Muscle of leg (tissue), 16 donors: ENCODE results near the gene C4orf54. TPM values are rescaled to one million over a fixed set of nuclear protein-coding genes. Genes with fewer than 3 reads are reported as not detected.

Source experiments
- DNase-seq: peaks from one replicate; pipeline ENCODE4 v3.0.0; 2013
- H3K27ac ChIP-seq: one replicate; pipeline ENCODE4 v1.5.1; 2013; ENCODE audit warnings: mild to moderate bottlenecking, low read length, control low read depth
- H3K27me3 ChIP-seq: one replicate; pipeline ENCODE4 v1.6.1; 2013; ENCODE audit warnings: low read length; ENCODE audit not compliant: control insufficient read depth, insufficient read depth
- H3K36me3 ChIP-seq: one replicate; pipeline ENCODE4 v1.6.1; 2013; ENCODE audit warnings: low read length; ENCODE audit not compliant: control insufficient read depth, insufficient read depth
- H3K4me1 ChIP-seq: one replicate; pipeline ENCODE4 v1.6.1; 2013; ENCODE audit warnings: low read length; ENCODE audit not compliant: control insufficient read depth, insufficient read depth
- H3K4me3 ChIP-seq: one replicate; pipeline ENCODE4 v1.5.1; 2013; ENCODE audit warnings: low read length, control low read depth
- H3K9me3 ChIP-seq: replicated peaks from 2 replicates; pipeline ENCODE4 v1.6.1; 2013; ENCODE audit warnings: low read depth, low read length; ENCODE audit not compliant: control insufficient read depth
- WGBS: methylation state at CpG from one replicate; pipeline ENCODE4 v1.1.5; 2013; ENCODE audit warnings: missing lambda C conversion rate; ENCODE audit not compliant: insufficient coverage; 5-methylcytosine and 5-hydroxymethylcytosine counted together
- long read RNA-seq, 11 donors: transcript quantifications; one replicate each; lab custom pipeline, GENCODE V29; 2026
- polyA plus RNA-seq, 8 donors: library from polyadenylated mRNA; unstranded; fragments of 120-200 nt; gene quantifications; one replicate each; pipeline versions ENCODE4 v1.2.1 to v1.2.3, GENCODE V29; 2013; ENCODE audit warnings: inconsistent platforms in 1 of 8, low replicate concordance in 1 of 8; ENCODE audit not compliant: insufficient read length in 8 of 8, insufficient read depth in 1 of 8
- total RNA-seq: library from RNA; stranded (reverse); fragments of 120-200 nt; gene quantifications from one replicate; pipeline ENCODE4 v1.2.4, GENCODE V29; 2013

The C4orf54 gene
- total RNA-seq (114 TPM), polyA plus RNA-seq (100 to 1,000 TPM in 4 of 8 donors, 10 to 100 TPM in 4; 56.3 to 159 (median 97.4) TPM)
- long read RNA-seq, donor 1, full-length matches to known transcripts = 13 of 38 reads
- long read RNA-seq, donor 1, partial matches to known transcripts = 25 of 38 reads
- long read RNA-seq, donor 1, other reads (novel, unspliced or antisense) = 0 of 38 reads
- long read RNA-seq, donor 2, full-length matches to known transcripts = 1 of 1 reads
- long read RNA-seq, donor 2, partial matches to known transcripts = 0 of 1 reads
- long read RNA-seq, donor 2, other reads (novel, unspliced or antisense) = 0 of 1 reads
- long read RNA-seq, donor 3, full-length matches to known transcripts = 57 of 57 reads
- long read RNA-seq, donor 3, partial matches to known transcripts = 0 of 57 reads
- long read RNA-seq, donor 3, other reads (novel, unspliced or antisense) = 0 of 57 reads
- long read RNA-seq, donor 4, full-length matches to known transcripts = 20 of 29 reads
- long read RNA-seq, donor 4, partial matches to known transcripts = 9 of 29 reads
- long read RNA-seq, donor 4, other reads (novel, unspliced or antisense) = 0 of 29 reads
- long read RNA-seq, donor 5, full-length matches to known transcripts = 30 of 30 reads
- long read RNA-seq, donor 5, partial matches to known transcripts = 0 of 30 reads
- long read RNA-seq, donor 5, other reads (novel, unspliced or antisense) = 0 of 30 reads
- long read RNA-seq, donor 6, full-length matches to known transcripts = 52 of 52 reads
- long read RNA-seq, donor 6, partial matches to known transcripts = 0 of 52 reads
- long read RNA-seq, donor 6, other reads (novel, unspliced or antisense) = 0 of 52 reads
- long read RNA-seq, donor 7, full-length matches to known transcripts = 18 of 18 reads
- long read RNA-seq, donor 7, partial matches to known transcripts = 0 of 18 reads
- long read RNA-seq, donor 7, other reads (novel, unspliced or antisense) = 0 of 18 reads
- long read RNA-seq, donor 8, full-length matches to known transcripts = 20 of 20 reads
- long read RNA-seq, donor 8, partial matches to known transcripts = 0 of 20 reads
- long read RNA-seq, donor 8, other reads (novel, unspliced or antisense) = 0 of 20 reads
- long read RNA-seq, donor 9, full-length matches to known transcripts = 24 of 34 reads
- long read RNA-seq, donor 9, partial matches to known transcripts = 10 of 34 reads
- long read RNA-seq, donor 9, other reads (novel, unspliced or antisense) = 0 of 34 reads
- long read RNA-seq, donor 10, full-length matches to known transcripts = 47 of 47 reads
- long read RNA-seq, donor 10, partial matches to known transcripts = 0 of 47 reads
- long read RNA-seq, donor 10, other reads (novel, unspliced or antisense) = 0 of 47 reads
- long read RNA-seq, donor 11, full-length matches to known transcripts = 37 of 37 reads
- long read RNA-seq, donor 11, partial matches to known transcripts = 0 of 37 reads
- long read RNA-seq, donor 11, other reads (novel, unspliced or antisense) = 0 of 37 reads

DNA sequence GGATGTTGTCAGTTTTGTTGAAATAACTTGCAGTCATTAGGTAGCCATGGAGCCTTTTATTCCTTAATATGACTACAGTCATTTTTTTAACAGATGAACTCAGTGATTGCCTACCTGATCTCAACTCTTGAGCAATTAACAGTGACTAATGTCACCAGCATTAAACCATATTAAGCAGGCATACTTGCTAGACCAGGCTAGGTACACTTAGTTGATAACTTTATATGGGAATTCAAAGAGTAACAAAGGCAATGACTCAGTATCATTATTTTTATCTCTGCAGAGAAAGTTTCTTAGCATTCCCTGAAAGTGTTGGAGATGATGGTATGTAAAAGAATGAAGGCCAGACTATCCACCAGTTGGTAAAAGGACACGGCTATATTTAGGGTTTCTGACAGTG lies at the start of gene C4orf54:
Gene C4orf54 (minus strand): TSS at position 31 of the 400 bp plus-strand sequence. CDS start 3,180 bp downstream, outside the sequence.
- WGBS = no CpG with 5 or more reads among the region's 1 CpG
- Histone ChIP-seq H3K36me3 (no peaks in the 10 kb centered on the region), H3K4me1 (peaks cover 21% of the 10 kb centered on the region), H3K9me3 (no peaks in the 10 kb centered on the region), H3K4me3 (no peak within 1 kb of the TSS), H3K27ac (peak within 1 kb of the TSS; percentile 11), H3K27me3 (no peaks in the 10 kb centered on the region)
- DNase-seq = no peak

DNA sequence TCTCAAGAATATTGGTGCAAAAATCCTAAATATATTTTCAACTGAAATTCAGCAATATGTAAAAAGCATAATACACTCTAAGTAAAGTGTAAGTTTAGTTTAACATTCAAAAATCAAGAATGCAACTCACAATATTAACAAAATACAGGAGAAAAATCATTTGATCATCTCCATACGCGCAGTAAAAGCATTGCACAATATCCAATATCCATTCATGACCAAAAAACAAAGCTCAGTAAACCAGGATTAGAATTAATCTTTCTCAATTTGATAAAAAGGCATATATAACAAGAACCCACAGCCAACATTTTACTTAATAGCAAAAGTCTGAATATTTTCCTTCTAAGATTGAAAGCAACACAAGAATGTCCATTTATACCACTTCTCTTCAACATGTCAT lies 48.3 kb upstream of the C4orf54 start:
- no peaks in the 10 kb centered on the region for H3K4me1 ChIP-seq
- no peaks in the 10 kb centered on the region for H3K9me3 ChIP-seq
- no peak overlapping the region for H3K27ac ChIP-seq
- no peaks in the 10 kb centered on the region for H3K36me3 ChIP-seq
- no peaks in the 10 kb centered on the region for H3K27me3 ChIP-seq
- no peak overlapping the region for H3K4me3 ChIP-seq
- DNase-seq = no peak
- no CpG with 5 or more reads among the region's 2 CpGs for WGBS

DNA sequence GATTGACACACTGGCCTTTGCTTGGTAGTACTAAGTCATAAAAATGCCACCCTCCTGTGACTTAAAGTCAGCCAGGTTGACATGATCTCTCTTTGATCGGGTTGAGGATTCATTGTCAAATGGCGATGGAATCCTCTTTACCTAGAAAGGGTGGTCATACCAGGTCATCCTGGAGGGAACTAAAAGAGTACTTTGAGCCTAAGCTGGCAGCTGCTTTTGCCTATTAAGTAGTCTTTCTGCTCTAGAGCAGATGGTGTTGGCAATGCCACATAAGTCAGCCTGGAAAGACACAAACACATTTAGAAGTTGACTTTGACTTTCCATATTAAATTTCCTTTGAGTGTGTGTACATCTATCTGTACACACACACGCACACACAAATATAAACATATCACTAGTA lies 39.2 kb upstream of the C4orf54 start:
- Histone ChIP-seq H3K27me3 (no peaks in the 10 kb centered on the region), H3K4me3 (no peak overlapping the region), H3K27ac (peak overlapping the region; percentile 8), H3K4me1 (peaks cover 3% of the 10 kb centered on the region), H3K9me3 (peaks cover under 1% of the 10 kb centered on the region), H3K36me3 (no peaks in the 10 kb centered on the region)
- 65% methylated on average over 2 of the region's 3 CpGs for WGBS
- DNase-seq = peak; percentile 69

DNA sequence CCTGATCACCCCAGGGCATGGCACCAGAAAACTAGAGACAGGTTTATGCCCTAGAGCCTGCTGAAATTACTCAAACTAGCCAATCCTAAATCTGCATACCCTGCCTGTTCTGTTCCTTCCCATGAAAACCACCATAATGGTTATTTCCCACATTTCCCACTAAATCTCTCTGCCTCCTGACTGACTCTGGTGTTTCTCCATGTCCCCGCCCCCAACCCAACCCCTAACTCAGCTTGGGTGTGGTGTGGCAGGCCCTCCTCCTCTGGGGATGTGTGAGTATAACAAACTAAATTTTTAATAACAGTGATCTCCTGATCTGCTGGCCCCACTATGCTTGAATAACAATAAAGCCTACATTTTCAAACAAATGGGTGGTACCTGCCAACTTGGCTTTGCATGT lies 35.5 kb upstream of the C4orf54 start:
- no peak for DNase-seq
- no peaks in the 10 kb centered on the region for H3K36me3 ChIP-seq
- H3K4me1 ChIP-seq = peaks cover 3% of the 10 kb centered on the region
- H3K27me3 ChIP-seq = no peaks in the 10 kb centered on the region
- no peak overlapping the region for H3K4me3 ChIP-seq
- WGBS = no CpG with 5 or more reads among the region's 1 CpG
- no peak overlapping the region for H3K27ac ChIP-seq
- H3K9me3 ChIP-seq = peaks cover 9% of the 10 kb centered on the region

DNA sequence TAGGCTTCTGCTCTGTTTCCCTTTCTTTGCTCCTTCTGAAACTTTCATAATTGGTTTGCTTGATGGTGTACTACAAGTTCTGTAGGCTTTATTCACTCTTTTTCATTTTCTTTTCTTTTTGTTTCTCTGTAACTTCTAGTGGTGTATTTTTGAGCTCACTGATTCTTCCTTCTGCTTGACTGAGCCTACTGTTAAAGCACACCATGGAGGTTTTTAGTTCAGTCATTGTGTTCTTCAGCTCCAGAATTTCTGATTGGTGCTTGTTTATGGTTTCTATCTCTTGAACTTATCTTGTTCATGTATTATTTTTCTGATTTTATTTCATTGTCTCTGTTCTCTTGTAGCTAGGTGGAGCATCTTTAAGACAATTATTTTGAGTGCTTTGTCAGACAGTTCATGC lies 33.4 kb upstream of the C4orf54 start:
- Histone ChIP-seq H3K27ac (no peak overlapping the region), H3K36me3 (no peaks in the 10 kb centered on the region), H3K4me1 (peaks cover 2% of the 10 kb centered on the region), H3K9me3 (peaks cover 9% of the 10 kb centered on the region), H3K4me3 (no peak overlapping the region), H3K27me3 (no peaks in the 10 kb centered on the region)
- no peak for DNase-seq

DNA sequence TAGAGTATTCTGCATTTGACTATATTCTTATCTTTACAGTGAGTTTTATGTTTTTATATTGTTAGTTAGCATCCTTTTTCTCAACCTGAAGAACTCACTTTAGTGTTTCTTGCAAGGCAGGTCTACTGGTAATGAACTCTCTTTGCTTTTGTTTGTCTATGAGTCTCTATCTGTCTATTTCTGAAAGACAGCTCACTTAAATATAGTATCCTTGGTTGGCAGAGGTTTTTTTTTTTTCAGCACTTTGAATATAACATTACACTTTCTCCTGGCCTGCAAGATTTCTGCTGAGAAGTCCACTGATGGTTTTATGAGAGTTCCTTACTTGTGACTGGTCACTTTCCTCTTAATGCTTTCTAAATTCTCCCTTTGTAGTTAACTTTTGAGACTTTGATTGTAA lies 32.8 kb upstream of the C4orf54 start:
- Histone ChIP-seq H3K4me1 (peaks cover 2% of the 10 kb centered on the region), H3K27ac (no peak overlapping the region), H3K9me3 (peaks cover 9% of the 10 kb centered on the region), H3K36me3 (no peaks in the 10 kb centered on the region), H3K27me3 (no peaks in the 10 kb centered on the region), H3K4me3 (no peak overlapping the region)
- DNase-seq = no peak

DNA sequence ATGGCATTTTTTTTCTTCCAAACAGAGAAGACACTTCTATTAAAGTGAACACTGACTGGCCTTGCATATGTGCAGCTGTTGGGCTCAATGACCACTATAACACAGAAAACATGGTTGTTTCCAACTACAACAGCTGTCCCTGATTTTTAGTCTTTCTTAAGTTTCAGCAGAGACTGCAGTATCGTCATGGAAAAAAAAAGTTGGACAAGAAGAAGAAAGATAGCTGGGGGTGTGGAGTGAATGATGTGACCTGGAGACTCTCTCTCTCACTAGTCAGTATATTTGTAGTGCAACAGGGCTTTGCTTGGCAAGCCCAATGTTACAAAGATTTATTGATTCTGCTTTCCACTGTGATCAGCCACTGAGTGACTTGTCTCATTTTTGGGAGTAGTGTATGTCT lies 29.5 kb upstream of the C4orf54 start:
- DNase-seq = peak; percentile 95
- no peaks in the 10 kb centered on the region for H3K36me3 ChIP-seq
- peaks cover 2% of the 10 kb centered on the region for H3K4me1 ChIP-seq
- no peaks in the 10 kb centered on the region for H3K27me3 ChIP-seq
- H3K4me3 ChIP-seq = no peak overlapping the region
- no CpG with 5 or more reads among the region's 1 CpG for WGBS
- H3K27ac ChIP-seq = peak overlapping the region; percentile 80
- H3K9me3 ChIP-seq = peaks cover 9% of the 10 kb centered on the region

DNA sequence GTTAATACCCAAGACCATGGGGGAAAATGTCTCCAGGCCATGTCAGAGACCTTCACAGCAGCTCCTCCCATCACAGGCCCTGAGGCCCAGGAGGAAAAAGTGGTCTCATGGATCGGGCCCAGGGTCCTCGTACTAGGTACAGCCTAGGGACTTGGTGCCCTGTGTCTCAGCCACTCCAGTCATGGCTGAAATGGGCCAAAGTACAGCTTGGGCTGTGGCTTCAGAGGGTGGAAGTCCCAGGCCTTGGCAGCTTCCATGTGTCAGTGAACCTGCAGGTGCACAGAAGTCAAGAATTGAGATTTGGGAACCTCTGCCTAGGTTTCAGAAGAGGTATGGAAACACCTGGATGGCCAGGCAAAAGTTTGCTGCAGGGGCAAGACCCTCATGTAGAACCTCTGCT lies 27.6 kb upstream of the C4orf54 start:
- Histone ChIP-seq H3K36me3 (no peaks in the 10 kb centered on the region), H3K4me3 (no peak overlapping the region), H3K4me1 (peaks cover 2% of the 10 kb centered on the region), H3K9me3 (no peaks in the 10 kb centered on the region), H3K27me3 (no peaks in the 10 kb centered on the region), H3K27ac (no peak overlapping the region)
- WGBS = 82% methylated on average over 2 of the region's 2 CpGs
- DNase-seq = no peak

DNA sequence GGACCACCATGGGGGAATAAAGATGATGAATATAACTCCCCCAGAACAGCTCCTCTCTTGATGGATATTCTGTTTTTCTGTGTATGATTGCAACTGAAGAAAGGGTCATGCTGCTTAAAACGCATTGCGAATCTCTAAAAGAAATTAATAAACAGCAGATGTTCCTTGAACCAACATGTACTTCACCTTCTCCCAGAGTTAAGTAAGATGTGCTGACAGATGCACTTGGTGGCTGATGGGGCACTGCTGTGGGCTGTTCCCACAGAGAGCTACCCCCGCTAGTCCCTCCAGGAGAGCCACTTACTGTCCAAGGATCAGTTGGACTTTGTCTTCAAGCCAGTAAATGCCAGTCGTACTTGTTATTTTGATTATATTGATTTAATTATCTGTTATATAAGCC lies 26.3 kb upstream of the C4orf54 start:
- Histone ChIP-seq H3K36me3 (no peaks in the 10 kb centered on the region), H3K27me3 (no peaks in the 10 kb centered on the region), H3K27ac (no peak overlapping the region), H3K4me3 (no peak overlapping the region), H3K9me3 (no peaks in the 10 kb centered on the region), H3K4me1 (peaks cover 7% of the 10 kb centered on the region)
- no peak for DNase-seq
- no CpG with 5 or more reads among the region's 4 CpGs for WGBS
